Dendritic cell treated with granulocyte-macrophage colony-stimulating factor and Interleukin-4, amounts not matched to agents 40 ng/mL and 50 ng/mL, for 4 days (primary cell): ENCODE measurements around the gene HCK.

Experiments
- H3K27ac Mint-ChIP-seq: one replicate; pipeline ENCODE4 v1.8.0; 2022; ENCODE audit warnings: mild to moderate bottlenecking, mixed read lengths
- H3K27me3 Mint-ChIP-seq: one replicate; pipeline ENCODE4 v1.8.0; 2022; ENCODE audit warnings: mild to moderate bottlenecking, mixed read lengths
- H3K36me3 Mint-ChIP-seq: one replicate; pipeline ENCODE4 v1.8.0; 2022; ENCODE audit warnings: low read depth, mixed read lengths
- H3K4me1 Mint-ChIP-seq: one replicate; pipeline ENCODE4 v1.8.0; 2022; ENCODE audit warnings: low read depth, mixed read lengths
- H3K4me3 Mint-ChIP-seq: one replicate; pipeline ENCODE4 v1.8.0; 2022; ENCODE audit warnings: mild to moderate bottlenecking, moderate library complexity, mixed read lengths
- H3K9me3 Mint-ChIP-seq: one replicate; pipeline ENCODE4 v1.8.0; 2022; ENCODE audit warnings: mixed read lengths
- intact Hi-C: fragments of 100-400 bp; cut with micrococcal nuclease; formaldehyde crosslinking; loops from one replicate; pipeline ENCODE4 v1.15.0; 2022

Gene HCK

GRCh38 chr20:32057656-32058184 lies 5.7 kb downstream of the HCK start:
- Mint-ChIP-seq H3K4me1 (peaks cover 80% of the 10 kb centered on the region), H3K9me3 (no peaks in the 10 kb centered on the region), H3K27ac (peak overlapping the region; percentile 87), H3K36me3 (peaks cover 91% of the 10 kb centered on the region), H3K27me3 (no peaks in the 10 kb centered on the region), H3K4me3 (peak overlapping the region; percentile 75)
- intact Hi-C loops = no loop called here

- intact Hi-C loops = no loop called here
- Mint-ChIP-seq H3K27me3 (no peaks in the 10 kb centered on the region), H3K4me3 (peak overlapping the region; percentile 44), H3K27ac (peak overlapping the region; percentile 87), H3K9me3 (no peaks in the 10 kb centered on the region), H3K4me1 (peaks cover 87% of the 10 kb centered on the region), H3K36me3 (peaks cover 89% of the 10 kb centered on the region)
These were observed 7.1 kb downstream of the HCK start for GRCh38 chr20:32059189-32059588.

GRCh38 chr20:32062776-32063170 lies 10.7 kb downstream of the HCK start:
- Mint-ChIP-seq H3K36me3 (peaks cover 97% of the 10 kb centered on the region), H3K27ac (peak overlapping the region; percentile 87), H3K4me1 (peaks cover 96% of the 10 kb centered on the region), H3K4me3 (peak overlapping the region; percentile 72), H3K9me3 (no peaks in the 10 kb centered on the region), H3K27me3 (no peaks in the 10 kb centered on the region)
- intact Hi-C loops = no loop called here

GRCh38 chr20:32063695-32064094 lies 11.7 kb downstream of the HCK start:
- intact Hi-C loops = no loop called here
- Mint-ChIP-seq H3K4me1 (peaks cover 87% of the 10 kb centered on the region), H3K27me3 (no peaks in the 10 kb centered on the region), H3K4me3 (peak overlapping the region; percentile 72), H3K9me3 (no peaks in the 10 kb centered on the region), H3K27ac (peak overlapping the region; percentile 87), H3K36me3 (peaks cover 88% of the 10 kb centered on the region)

- Mint-ChIP-seq H3K27ac (peak overlapping the region; percentile 87), H3K4me1 (peaks cover 84% of the 10 kb centered on the region), H3K9me3 (no peaks in the 10 kb centered on the region)
These were observed 12.6 kb downstream of the HCK start for GRCh38 chr20:32064667-32065066.

GRCh38 chr20:32067234-32067821 lies 15.3 kb downstream of the HCK start:
- peak overlapping the region; percentile 87 for H3K27ac Mint-ChIP-seq
- peaks cover 86% of the 10 kb centered on the region for H3K36me3 Mint-ChIP-seq
- peak overlapping the region; percentile 30 for H3K4me3 Mint-ChIP-seq
- H3K9me3 Mint-ChIP-seq = no peaks in the 10 kb centered on the region
- no peaks in the 10 kb centered on the region for H3K27me3 Mint-ChIP-seq
- intact Hi-C loops = loop anchor here (5.0 kb wide), 1 partner anchor 35 kb away; no protein-coding TSS in a partner anchor
- H3K4me1 Mint-ChIP-seq = peaks cover 83% of the 10 kb centered on the region

More at GRCh38 chr20:32064667-32065066, 12.6 kb downstream of the HCK start:
- intact Hi-C loops = loop anchor here (5.0 kb wide), 1 partner anchor 32 kb away; no protein-coding TSS in a partner anchor
- peak overlapping the region; percentile 45 for H3K4me3 Mint-ChIP-seq
- no peaks in the 10 kb centered on the region for H3K27me3 Mint-ChIP-seq
- H3K36me3 Mint-ChIP-seq = peaks cover 86% of the 10 kb centered on the region

- Mint-ChIP-seq H3K4me3 (no peak overlapping the region), H3K27me3 (no peaks in the 10 kb centered on the region), H3K27ac (peak overlapping the region; percentile 87), H3K9me3 (no peaks in the 10 kb centered on the region), H3K4me1 (peaks cover 83% of the 10 kb centered on the region), H3K36me3 (peaks cover 86% of the 10 kb centered on the region)
- intact Hi-C loops = loop anchor here (1.0 to 5.0 kb wide), 3 partner anchors 9 to 36 kb away; partner anchors contain the start of gene HCK
These were observed 16.1 kb downstream of the HCK start for GRCh38 chr20:32068174-32068573.

GRCh38 chr20:32069711-32070110 lies 17.7 kb downstream of the HCK start:
- intact Hi-C loops = loop anchor here (2.0 to 5.0 kb wide), 2 partner anchors 17 to 37 kb away; partner anchors contain the start of gene HCK
- Mint-ChIP-seq H3K9me3 (no peaks in the 10 kb centered on the region), H3K4me1 (peaks cover 82% of the 10 kb centered on the region), H3K27me3 (no peaks in the 10 kb centered on the region), H3K36me3 (peaks cover 89% of the 10 kb centered on the region), H3K27ac (peak overlapping the region; percentile 87), H3K4me3 (peak overlapping the region; percentile 34)

GRCh38 chr20:32070282-32070681 lies 18.2 kb downstream of the HCK start:
- peak overlapping the region; percentile 87 for H3K27ac Mint-ChIP-seq
- H3K4me3 Mint-ChIP-seq = peak overlapping the region; percentile 34
- H3K27me3 Mint-ChIP-seq = no peaks in the 10 kb centered on the region
- H3K36me3 Mint-ChIP-seq = peaks cover 89% of the 10 kb centered on the region
- intact Hi-C loops = no loop called here
- H3K9me3 Mint-ChIP-seq = no peaks in the 10 kb centered on the region
- H3K4me1 Mint-ChIP-seq = peaks cover 83% of the 10 kb centered on the region

- Mint-ChIP-seq H3K27ac (peak overlapping the region; percentile 87), H3K27me3 (no peaks in the 10 kb centered on the region), H3K4me1 (peaks cover 83% of the 10 kb centered on the region), H3K9me3 (no peaks in the 10 kb centered on the region), H3K36me3 (peaks cover 89% of the 10 kb centered on the region), H3K4me3 (no peak overlapping the region)
- intact Hi-C loops = no loop called here
These were observed 18.7 kb downstream of the HCK start for GRCh38 chr20:32070690-32071213.

- Mint-ChIP-seq H3K27ac (peak overlapping the region; percentile 66), H3K36me3 (peaks cover 89% of the 10 kb centered on the region), H3K4me1 (peaks cover 83% of the 10 kb centered on the region), H3K9me3 (no peaks in the 10 kb centered on the region), H3K27me3 (no peaks in the 10 kb centered on the region), H3K4me3 (no peak overlapping the region)
- intact Hi-C loops = no loop called here
These were observed 19.5 kb downstream of the HCK start for GRCh38 chr20:32071395-32072167.

GRCh38 chr20:32072168-32072750 lies 20.2 kb downstream of the HCK start:
- Mint-ChIP-seq H3K4me1 (peaks cover 83% of the 10 kb centered on the region), H3K27ac (peak overlapping the region; percentile 66), H3K4me3 (no peak overlapping the region), H3K36me3 (peaks cover 89% of the 10 kb centered on the region), H3K27me3 (no peaks in the 10 kb centered on the region), H3K9me3 (no peaks in the 10 kb centered on the region)
- intact Hi-C loops = no loop called here

GRCh38 chr20:32075534-32075933 lies 23.5 kb downstream of the HCK start:
- Mint-ChIP-seq H3K36me3 (peaks cover 100% of the 10 kb centered on the region), H3K9me3 (no peaks in the 10 kb centered on the region), H3K4me3 (no peak overlapping the region), H3K27me3 (no peaks in the 10 kb centered on the region), H3K27ac (peak overlapping the region; percentile 59), H3K4me1 (peaks cover 92% of the 10 kb centered on the region)
- intact Hi-C loops = loop anchor here (5.0 kb wide), 1 partner anchor 33 kb away; no protein-coding TSS in a partner anchor
